SK-N-SH (cell line): ENCODE measurements around the gene QSOX2.

Experiments used
- EZH2phosphoT487 ChIP-seq: fragments of 200-600 bp; sonication (generic); IDR thresholded peaks from 2 replicates; pipeline ENCODE4 v1.6.1; 2017; ENCODE audit warnings: low read depth, mixed run types, mild to moderate bottlenecking, antibody characterized with exemption, moderate library complexity, borderline replicate concordance
- FOXM1 ChIP-seq: IDR thresholded peaks from 2 replicates; pipeline ENCODE4 v1.4.0; 2012; ENCODE audit warnings: low read depth, mild to moderate bottlenecking
- JUND ChIP-seq: IDR thresholded peaks from 2 replicates; pipeline ENCODE4 v1.4.0; 2012
- POLR2AphosphoS5 ChIP-seq: IDR thresholded peaks from 2 replicates; pipeline ENCODE4 v1.6.1; 2012; ENCODE audit warnings: low read depth, low read length
- RFX5 ChIP-seq: IDR thresholded peaks from 2 replicates; pipeline ENCODE4 v1.6.1; 2012; ENCODE audit warnings: mild to moderate bottlenecking, improper control_type of control experiment, low read length
- SIN3A ChIP-seq: IDR thresholded peaks from 2 replicates; pipeline ENCODE4 v1.6.1; 2012; ENCODE audit warnings: low read depth, mild to moderate bottlenecking, low read length, moderate library complexity, borderline replicate concordance
- YY1 ChIP-seq: IDR thresholded peaks from 2 replicates; pipeline ENCODE4 v1.4.0; 2012; ENCODE audit warnings: low read depth, mild to moderate bottlenecking
- TF ChIP-seq, protein P1 (sequence below): fragments of 200-600 bp; sonication (generic); IDR thresholded peaks from 2 replicates; pipeline ENCODE4 v1.6.1; 2017; ENCODE audit warnings: antibody characterized with exemption, mild to moderate bottlenecking, moderate library complexity
- TF ChIP-seq, protein P2 (sequence below): IDR thresholded peaks from 2 replicates; pipeline ENCODE4 v1.4.0; 2012; ENCODE audit warnings: low read depth
- TF ChIP-seq, protein P3 (sequence below): IDR thresholded peaks from 2 replicates; pipeline ENCODE4 v1.6.1; 2012; ENCODE audit warnings: mild to moderate bottlenecking, low read depth, low read length, moderate library complexity
- TF ChIP-seq, protein P4 (sequence below): IDR thresholded peaks from 2 replicates; pipeline ENCODE4 v1.4.0; 2012; ENCODE audit warnings: low read depth, borderline replicate concordance

DNA sequence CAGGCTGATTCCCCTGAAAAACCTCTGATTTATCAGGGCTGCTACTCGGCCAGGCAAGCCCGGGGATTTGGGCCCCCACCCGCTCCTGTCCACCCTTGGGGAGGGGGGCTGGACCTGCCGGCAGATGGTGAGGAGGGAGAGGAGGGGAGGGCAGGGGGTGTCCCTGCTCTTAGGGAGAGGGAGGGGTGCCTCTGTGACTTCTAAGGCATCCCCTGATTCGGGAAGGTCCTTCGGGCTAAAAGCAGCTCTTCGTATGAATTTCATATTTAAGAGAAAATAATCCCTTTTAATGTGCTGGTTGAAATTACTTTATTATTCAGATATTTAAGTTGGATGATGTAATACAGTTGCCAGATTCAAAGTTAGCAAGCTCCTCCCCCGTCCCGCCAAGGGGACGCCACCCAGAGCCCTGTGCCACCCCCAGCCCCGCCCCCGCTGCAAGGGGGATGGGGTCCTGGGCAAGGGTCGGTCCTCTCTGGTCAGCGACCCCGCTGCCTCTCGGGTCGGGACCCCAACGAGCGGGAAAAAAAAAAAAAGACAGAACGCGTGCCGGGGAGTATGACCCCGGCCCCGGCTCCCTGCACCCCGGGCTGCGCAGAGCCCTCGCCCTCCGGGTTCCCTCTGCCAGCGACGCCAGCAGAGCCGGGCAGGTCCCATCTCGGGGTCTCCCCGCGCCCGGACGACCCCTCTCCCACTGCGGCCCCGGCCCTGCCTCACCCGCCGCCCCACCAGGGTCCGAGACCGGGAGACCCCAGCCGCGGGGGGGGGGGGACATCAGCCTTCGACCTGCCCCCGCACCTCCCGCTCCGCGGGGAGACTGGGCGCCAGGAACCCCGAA, 53.1 kb downstream of the QSOX2 start:
- TF ChIP-seq FOXM1 (no peak), EZH2phosphoT487 (no peak), JUND (no peak), SIN3A (no peak), POLR2AphosphoS5 (no peak), RFX5 (no peak), YY1 (no peak)
- TF ChIP-seq, protein P1, sequence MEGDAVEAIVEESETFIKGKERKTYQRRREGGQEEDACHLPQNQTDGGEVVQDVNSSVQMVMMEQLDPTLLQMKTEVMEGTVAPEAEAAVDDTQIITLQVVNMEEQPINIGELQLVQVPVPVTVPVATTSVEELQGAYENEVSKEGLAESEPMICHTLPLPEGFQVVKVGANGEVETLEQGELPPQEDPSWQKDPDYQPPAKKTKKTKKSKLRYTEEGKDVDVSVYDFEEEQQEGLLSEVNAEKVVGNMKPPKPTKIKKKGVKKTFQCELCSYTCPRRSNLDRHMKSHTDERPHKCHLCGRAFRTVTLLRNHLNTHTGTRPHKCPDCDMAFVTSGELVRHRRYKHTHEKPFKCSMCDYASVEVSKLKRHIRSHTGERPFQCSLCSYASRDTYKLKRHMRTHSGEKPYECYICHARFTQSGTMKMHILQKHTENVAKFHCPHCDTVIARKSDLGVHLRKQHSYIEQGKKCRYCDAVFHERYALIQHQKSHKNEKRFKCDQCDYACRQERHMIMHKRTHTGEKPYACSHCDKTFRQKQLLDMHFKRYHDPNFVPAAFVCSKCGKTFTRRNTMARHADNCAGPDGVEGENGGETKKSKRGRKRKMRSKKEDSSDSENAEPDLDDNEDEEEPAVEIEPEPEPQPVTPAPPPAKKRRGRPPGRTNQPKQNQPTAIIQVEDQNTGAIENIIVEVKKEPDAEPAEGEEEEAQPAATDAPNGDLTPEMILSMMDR: no peak
- TF ChIP-seq, protein P2, sequence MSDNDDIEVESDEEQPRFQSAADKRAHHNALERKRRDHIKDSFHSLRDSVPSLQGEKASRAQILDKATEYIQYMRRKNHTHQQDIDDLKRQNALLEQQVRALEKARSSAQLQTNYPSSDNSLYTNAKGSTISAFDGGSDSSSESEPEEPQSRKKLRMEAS: no peak
- TF ChIP-seq, protein P3, sequence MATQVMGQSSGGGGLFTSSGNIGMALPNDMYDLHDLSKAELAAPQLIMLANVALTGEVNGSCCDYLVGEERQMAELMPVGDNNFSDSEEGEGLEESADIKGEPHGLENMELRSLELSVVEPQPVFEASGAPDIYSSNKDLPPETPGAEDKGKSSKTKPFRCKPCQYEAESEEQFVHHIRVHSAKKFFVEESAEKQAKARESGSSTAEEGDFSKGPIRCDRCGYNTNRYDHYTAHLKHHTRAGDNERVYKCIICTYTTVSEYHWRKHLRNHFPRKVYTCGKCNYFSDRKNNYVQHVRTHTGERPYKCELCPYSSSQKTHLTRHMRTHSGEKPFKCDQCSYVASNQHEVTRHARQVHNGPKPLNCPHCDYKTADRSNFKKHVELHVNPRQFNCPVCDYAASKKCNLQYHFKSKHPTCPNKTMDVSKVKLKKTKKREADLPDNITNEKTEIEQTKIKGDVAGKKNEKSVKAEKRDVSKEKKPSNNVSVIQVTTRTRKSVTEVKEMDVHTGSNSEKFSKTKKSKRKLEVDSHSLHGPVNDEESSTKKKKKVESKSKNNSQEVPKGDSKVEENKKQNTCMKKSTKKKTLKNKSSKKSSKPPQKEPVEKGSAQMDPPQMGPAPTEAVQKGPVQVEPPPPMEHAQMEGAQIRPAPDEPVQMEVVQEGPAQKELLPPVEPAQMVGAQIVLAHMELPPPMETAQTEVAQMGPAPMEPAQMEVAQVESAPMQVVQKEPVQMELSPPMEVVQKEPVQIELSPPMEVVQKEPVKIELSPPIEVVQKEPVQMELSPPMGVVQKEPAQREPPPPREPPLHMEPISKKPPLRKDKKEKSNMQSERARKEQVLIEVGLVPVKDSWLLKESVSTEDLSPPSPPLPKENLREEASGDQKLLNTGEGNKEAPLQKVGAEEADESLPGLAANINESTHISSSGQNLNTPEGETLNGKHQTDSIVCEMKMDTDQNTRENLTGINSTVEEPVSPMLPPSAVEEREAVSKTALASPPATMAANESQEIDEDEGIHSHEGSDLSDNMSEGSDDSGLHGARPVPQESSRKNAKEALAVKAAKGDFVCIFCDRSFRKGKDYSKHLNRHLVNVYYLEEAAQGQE: no peak
- TF ChIP-seq, protein P4, sequence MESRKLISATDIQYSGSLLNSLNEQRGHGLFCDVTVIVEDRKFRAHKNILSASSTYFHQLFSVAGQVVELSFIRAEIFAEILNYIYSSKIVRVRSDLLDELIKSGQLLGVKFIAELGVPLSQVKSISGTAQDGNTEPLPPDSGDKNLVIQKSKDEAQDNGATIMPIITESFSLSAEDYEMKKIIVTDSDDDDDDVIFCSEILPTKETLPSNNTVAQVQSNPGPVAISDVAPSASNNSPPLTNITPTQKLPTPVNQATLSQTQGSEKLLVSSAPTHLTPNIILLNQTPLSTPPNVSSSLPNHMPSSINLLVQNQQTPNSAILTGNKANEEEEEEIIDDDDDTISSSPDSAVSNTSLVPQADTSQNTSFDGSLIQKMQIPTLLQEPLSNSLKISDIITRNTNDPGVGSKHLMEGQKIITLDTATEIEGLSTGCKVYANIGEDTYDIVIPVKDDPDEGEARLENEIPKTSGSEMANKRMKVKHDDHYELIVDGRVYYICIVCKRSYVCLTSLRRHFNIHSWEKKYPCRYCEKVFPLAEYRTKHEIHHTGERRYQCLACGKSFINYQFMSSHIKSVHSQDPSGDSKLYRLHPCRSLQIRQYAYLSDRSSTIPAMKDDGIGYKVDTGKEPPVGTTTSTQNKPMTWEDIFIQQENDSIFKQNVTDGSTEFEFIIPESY: no peak
